HCT116 (cell line): Measurements from ENCODE around the gene KMT2D. TPM values are rescaled to one million over a fixed set of nuclear protein-coding genes. Genes with fewer than 3 reads are reported as not detected.

ENCODE experiments used
- ATAC-seq: fragments of 200-7000 bp; cut with Tn5 transposase; 2 replicates; pipeline ENCODE4 v1.9.1; 2020; ENCODE audit warnings: mild to moderate bottlenecking, moderate library complexity
- BruUV-seq: library from RNA; stranded (reverse); fragments of 400-500 nt; replicated peaks from 2 replicates; lab custom pipeline; 2021; lab: Mats Ljungman, UMichigan
- CTCF ChIA-PET: fragments of 300-600 bp; sonication (Branson Sonifier 250); formaldehyde crosslinking; loops from one replicate; lab custom pipeline; 2021; ENCODE audit warnings: antibody characterized with exemption; lab: Charles Lee
- POLR2A ChIA-PET: fragments of 300-600, 350-600 bp; sonication (Branson Sonifier 250); formaldehyde crosslinking; loops from one replicate; lab custom pipeline; 2021; ENCODE audit warnings: antibody characterized with exemption; lab: Charles Lee
- RAD21 ChIA-PET, 2 experiments: fragments of 300-600 bp; sonication (Branson Sonifier 250); formaldehyde crosslinking; loops; one replicate each; lab custom pipeline; 2023; ENCODE audit warnings: low total read pairs in 2 of 2; ENCODE audit not compliant: uncharacterized antibody in 2 of 2, unreplicated experiment in 2 of 2, low non-redundant PET in 1 of 2; lab: Charles Lee
- DNase-seq: peaks from one replicate; pipeline ENCODE4 v3.0.0-alpha.2; 2010; ENCODE audit warnings: low read depth, low spot score
- H2AFZ ChIP-seq: fragments of 200-600 bp; shearing (Covaris generic), sonication (generic); 2 replicates; pipeline ENCODE4 v1.6.1; 2017; ENCODE audit warnings: low read depth, mixed run types, mixed read lengths, antibody characterized with exemption, low read length; ENCODE audit not compliant: poor library complexity, severe bottlenecking
- H3K27ac ChIP-seq: 2 replicates; pipeline ENCODE4 v1.5.1; 2012; ENCODE audit warnings: low read depth, low read length
- H3K27me3 ChIP-seq: fragments of 200-600 bp; sonication (generic); 2 replicates; pipeline ENCODE4 v1.6.1; 2016; ENCODE audit warnings: mixed run types, low read length, mixed read lengths; ENCODE audit not compliant: insufficient read depth
- H3K36me3 ChIP-seq, 2 experiments: fragments of 200-500 bp in 1 of 2; fragments of 200-600 bp in 1 of 2; sonication (Bioruptor generic) in 1 of 2; sonication (generic) in 1 of 2; 2 replicates each; pipeline versions ENCODE4 v1.5.1 to v1.6.1; 2014 to 2016; ENCODE audit warnings: low read length in 2 of 2, inconsistent platforms in 1 of 2, mixed read lengths in 1 of 2, mixed run types in 1 of 2; ENCODE audit not compliant: insufficient read depth in 2 of 2, control insufficient read depth in 1 of 2
- H3K4me1 ChIP-seq, 2 experiments: fragments of 200-600 bp in 1 of 2; sonication (generic) in 1 of 2; 2 replicates each; pipeline versions ENCODE4 v1.5.1 to v1.6.1; 2012 to 2017; ENCODE audit warnings: low read length in 2 of 2, inconsistent platforms in 1 of 2, mild to moderate bottlenecking in 1 of 2, mixed read lengths in 1 of 2, mixed run types in 1 of 2, moderate library complexity in 1 of 2; ENCODE audit not compliant: insufficient read depth in 2 of 2, control insufficient read depth in 1 of 2
- H3K4me2 ChIP-seq: fragments of 200-600 bp; sonication (generic); 2 replicates; pipeline ENCODE4 v1.6.1; 2017; ENCODE audit warnings: mixed run types, low read length, mixed read lengths
- H3K4me3 ChIP-seq, 2 experiments: fragments of 200-600 bp in 1 of 2; sonication (generic) in 1 of 2; replicated peaks in 1 of 2; 2 replicates each; pipeline ENCODE4 v1.5.1; 2011 to 2016; ENCODE audit warnings: low read length in 2 of 2, control low read depth in 1 of 2, low read depth in 1 of 2, mild to moderate bottlenecking in 1 of 2, mixed read lengths in 1 of 2, mixed run types in 1 of 2
- H3K79me2 ChIP-seq: fragments of 200-600 bp; sonication (generic); 2 replicates; pipeline ENCODE4 v1.6.1; 2017; ENCODE audit warnings: mild to moderate bottlenecking, mixed run types, low read length, moderate library complexity, mixed read lengths; ENCODE audit not compliant: insufficient read depth
- H3K9ac ChIP-seq: fragments of 200-600 bp; sonication (generic); 2 replicates; pipeline ENCODE4 v1.6.1; 2016; ENCODE audit warnings: low read length, mixed read lengths
- H3K9me2 ChIP-seq: fragments of 200-600 bp; sonication (generic), shearing (Covaris generic); 2 replicates; pipeline ENCODE4 v1.6.1; 2017; ENCODE audit warnings: mixed run types, mild to moderate bottlenecking, moderate library complexity; ENCODE audit not compliant: insufficient read depth
- H3K9me3 ChIP-seq, 2 experiments: fragments of 200-500 bp in 1 of 2; fragments of 200-600 bp in 1 of 2; sonication (Bioruptor generic) in 1 of 2; sonication (generic) in 1 of 2; 2 replicates each; pipeline ENCODE4 v1.6.1; 2014 to 2017; ENCODE audit warnings: low read length in 2 of 2, mixed read lengths in 2 of 2, inconsistent platforms in 1 of 2, low read depth in 1 of 2, mild to moderate bottlenecking in 1 of 2, mixed run types in 1 of 2, moderate library complexity in 1 of 2; ENCODE audit not compliant: control insufficient read depth in 1 of 2, insufficient read depth in 1 of 2
- H4K20me1 ChIP-seq: fragments of 200-600 bp; sonication (generic), shearing (Covaris generic); 2 replicates; pipeline ENCODE4 v1.6.1; 2017; ENCODE audit warnings: mixed run types, mild to moderate bottlenecking, moderate library complexity; ENCODE audit not compliant: insufficient read depth
- CEBPB ChIP-seq: IDR thresholded peaks from 2 replicates; pipeline ENCODE4 v1.6.1; 2012; ENCODE audit warnings: low read depth
- CTCF ChIP-seq, 3 experiments: fragments of 200-600 bp in 1 of 3; sonication (generic) in 1 of 3; IDR thresholded peaks in 2 of 3; conservative IDR thresholded peaks in 1 of 3; 2 replicates each; pipeline ENCODE4 v1.5.1; 2012 to 2017; ENCODE audit warnings: low read depth in 2 of 3, low read length in 2 of 3, antibody characterized with exemption in 1 of 3, borderline replicate concordance in 1 of 3, control low read depth in 1 of 3, mild to moderate bottlenecking in 1 of 3, mixed read lengths in 1 of 3, mixed run types in 1 of 3, moderate library complexity in 1 of 3; ENCODE audit not compliant: insufficient read depth in 1 of 3
- ELF1 ChIP-seq: IDR thresholded peaks from 2 replicates; pipeline ENCODE4 v1.6.1; 2012; ENCODE audit warnings: low read depth, borderline replicate concordance
- EZH2phosphoT487 ChIP-seq: fragments of 200-600 bp; IDR thresholded peaks from 2 replicates; pipeline ENCODE4 v1.6.1; 2018; ENCODE audit warnings: antibody characterized with exemption, borderline replicate concordance
- FOSL1 ChIP-seq: IDR thresholded peaks from 2 replicates; pipeline ENCODE4 v1.6.1; 2012; ENCODE audit warnings: low read depth
- POLR2A ChIP-seq: IDR thresholded peaks from 2 replicates; pipeline ENCODE4 v1.7.0; 2011; ENCODE audit warnings: borderline replicate concordance; ENCODE audit not compliant: insufficient read depth, insufficient read length; ENCODE audit errors: extremely low read depth
- POLR2AphosphoS5 ChIP-seq: IDR thresholded peaks from 2 replicates; pipeline ENCODE4 v1.6.1; 2011; ENCODE audit warnings: mild to moderate bottlenecking, low read depth, low read length, moderate library complexity
- RAD21 ChIP-seq: IDR thresholded peaks from 2 replicates; pipeline ENCODE4 v1.6.1; 2012; ENCODE audit warnings: low read depth, mild to moderate bottlenecking
- REST ChIP-seq: IDR thresholded peaks from 2 replicates; pipeline ENCODE4 v1.6.1; 2012; ENCODE audit warnings: low read depth
- SIN3A ChIP-seq: IDR thresholded peaks from 2 replicates; pipeline ENCODE4 v1.6.1; 2012; ENCODE audit warnings: low read depth
- SRF ChIP-seq: IDR thresholded peaks from 2 replicates; pipeline ENCODE4 v1.6.1; 2012; ENCODE audit warnings: low read depth
- TCF7L2 ChIP-seq: IDR thresholded peaks from 2 replicates; pipeline ENCODE4 v1.7.0; 2011; ENCODE audit warnings: borderline replicate concordance, inconsistent platforms; ENCODE audit not compliant: insufficient read depth, insufficient read length; ENCODE audit errors: extremely low read depth
- YY1 ChIP-seq: IDR thresholded peaks from 2 replicates; pipeline ENCODE4 v1.6.1; 2011; ENCODE audit warnings: low read length, low read depth, moderate library complexity, mild to moderate bottlenecking; ENCODE audit not compliant: insufficient replicate concordance; ENCODE audit errors: extremely low read depth
- ZBTB33 ChIP-seq: IDR thresholded peaks from 2 replicates; pipeline ENCODE4 v1.6.1; 2011; ENCODE audit warnings: mild to moderate bottlenecking, low read length, moderate library complexity; ENCODE audit not compliant: insufficient replicate concordance; ENCODE audit errors: extremely low read depth
- ZFX ChIP-seq: fragments of 450-650 bp; IDR thresholded peaks from 2 replicates; pipeline ENCODE4 v1.6.1; 2017
- ZNF274 ChIP-seq: fragments of 200-500 bp; sonication (Bioruptor generic); IDR thresholded peaks from 2 replicates; pipeline ENCODE4 v1.6.1; 2014; ENCODE audit warnings: mild to moderate bottlenecking, low read depth, low read length, inconsistent platforms
- intact Hi-C: fragments of 100-400 bp; cut with micrococcal nuclease; formaldehyde crosslinking; loops from 2 replicates; pipeline ENCODE4 v1.10.0; 2022
- total RNA-seq: library from RNA; stranded (reverse); gene quantifications from one replicate; pipeline ENCODE4 v1.2.1, GENCODE V29; 2021; ENCODE audit not compliant: unreplicated experiment

The KMT2D gene
- total RNA-seq, 1 experiment from 2014 or later: 71.3 TPM

- ChIA-PET CTCF (interaction anchor here (2.2 kb wide), 1 partner anchor 12 kb away, joined by 6 read pairs; no protein-coding TSS in a partner anchor), POLR2A (interaction anchor here (1.2 kb wide), 1 partner anchor 12 kb away, joined by 3 read pairs; no protein-coding TSS in a partner anchor), RAD21 (no interaction called here)
- Histone ChIP-seq H3K4me2 (no peak overlapping the region), H4K20me1 (no peaks in the 10 kb centered on the region), H3K36me3 (peaks cover 30 to 64% of the 10 kb centered on the region in 2 experiments), H3K79me2 (peaks cover 5% of the 10 kb centered on the region; the same call in 1 of the 2 replicates), H2AFZ (no peak overlapping the region), H3K4me3 (no peak overlapping the region), H3K9ac (no peak overlapping the region), H3K27me3 (no peaks in the 10 kb centered on the region)
- ATAC-seq: peak; percentile 10; the same call in 1 of the 2 replicates
- TF ChIP-seq ZFX (no peak), SRF (no peak), TCF7L2 (no peak), ZNF274 (no peak), POLR2AphosphoS5 (no peak), ELF1 (no peak), POLR2A (no peak), EZH2phosphoT487 (no peak), CTCF (IDR thresholded peaks at IDR 0.05 in 2 of 3, conservative IDR thresholded peaks at IDR 0.05 in 1 of 3; ENCODE audit: borderline replicate concordance in 1 of 3, insufficient read depth in 1 of 3, low read depth in 2 of 3, low read length in 2 of 3) (no peak), SIN3A (no peak), RAD21 (no peak), YY1 (no peak), REST (no peak), ZBTB33 (no peak), CEBPB (no peak), FOSL1 (no peak)
- TF ChIP-seq, all 23 proteins: peak for 0
- DNase-seq: no peak
- BruUV-seq: no TSS peak
- no peaks in the 10 kb centered on the region for H3K9me3 ChIP-seq
- intact Hi-C loops: no loop called here
- no peaks in the 10 kb centered on the region for H3K9me2 ChIP-seq
- H3K27ac ChIP-seq: no peak overlapping the region
- H3K4me1 ChIP-seq: no peaks in the 10 kb centered on the region
Observed at GRCh38 chr12:49031573-49032161, 28.9 kb downstream of the KMT2D start.
